C4-2B (cell line): ENCODE results near the gene TBX21.

Source experiments
- H3K27ac ChIP-seq: fragments of 450-650 bp; 2 replicates; pipeline ENCODE4 v1.5.1; 2017
- ZFX ChIP-seq: fragments of 450-650 bp; IDR thresholded peaks from 2 replicates; pipeline ENCODE4 v1.6.1; 2017
- TF ChIP-seq, protein P1 (sequence below): fragments of 450-650 bp; conservative IDR thresholded peaks from 2 replicates; pipeline ENCODE4 v1.5.1; 2017; ENCODE audit warnings: mild to moderate bottlenecking

The TBX21 gene

DNA sequence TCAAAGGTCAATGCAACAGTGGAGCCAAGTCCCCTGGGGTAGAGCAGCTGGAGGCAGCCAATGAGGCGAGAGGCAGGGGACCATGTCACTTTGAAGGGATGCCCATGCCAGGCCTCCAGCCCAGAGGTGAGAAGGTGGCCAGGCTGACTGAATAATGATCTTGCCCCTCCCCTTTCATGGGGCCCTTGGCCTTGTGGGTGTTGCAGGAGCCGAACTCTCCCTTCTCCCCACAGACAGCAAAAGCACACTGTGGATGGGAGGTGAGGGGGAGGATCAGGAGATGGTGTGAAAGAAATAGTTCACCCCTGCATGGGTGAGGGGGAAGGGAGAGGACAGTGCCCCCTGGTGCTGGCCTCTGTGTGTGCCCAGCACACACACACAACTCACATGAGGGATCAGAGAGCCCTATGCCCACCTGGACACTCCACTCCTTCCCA lies 15.8 kb upstream of the TBX21 start:
- TF ChIP-seq, protein P1, sequence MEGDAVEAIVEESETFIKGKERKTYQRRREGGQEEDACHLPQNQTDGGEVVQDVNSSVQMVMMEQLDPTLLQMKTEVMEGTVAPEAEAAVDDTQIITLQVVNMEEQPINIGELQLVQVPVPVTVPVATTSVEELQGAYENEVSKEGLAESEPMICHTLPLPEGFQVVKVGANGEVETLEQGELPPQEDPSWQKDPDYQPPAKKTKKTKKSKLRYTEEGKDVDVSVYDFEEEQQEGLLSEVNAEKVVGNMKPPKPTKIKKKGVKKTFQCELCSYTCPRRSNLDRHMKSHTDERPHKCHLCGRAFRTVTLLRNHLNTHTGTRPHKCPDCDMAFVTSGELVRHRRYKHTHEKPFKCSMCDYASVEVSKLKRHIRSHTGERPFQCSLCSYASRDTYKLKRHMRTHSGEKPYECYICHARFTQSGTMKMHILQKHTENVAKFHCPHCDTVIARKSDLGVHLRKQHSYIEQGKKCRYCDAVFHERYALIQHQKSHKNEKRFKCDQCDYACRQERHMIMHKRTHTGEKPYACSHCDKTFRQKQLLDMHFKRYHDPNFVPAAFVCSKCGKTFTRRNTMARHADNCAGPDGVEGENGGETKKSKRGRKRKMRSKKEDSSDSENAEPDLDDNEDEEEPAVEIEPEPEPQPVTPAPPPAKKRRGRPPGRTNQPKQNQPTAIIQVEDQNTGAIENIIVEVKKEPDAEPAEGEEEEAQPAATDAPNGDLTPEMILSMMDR: no peak
- no peak for TF ChIP-seq ZFX
- H3K27ac ChIP-seq: no peak overlapping the region

GRCh38 chr17:47717979-47718621 lies 14.9 kb upstream of the TBX21 start:
- TF ChIP-seq, protein P1: no peak
- TF ChIP-seq ZFX: no peak
- no peak overlapping the region for H3K27ac ChIP-seq

- H3K27ac ChIP-seq: no peak overlapping the region
- TF ChIP-seq, protein P1: no peak
- TF ChIP-seq ZFX: no peak
These were observed 14.2 kb upstream of the TBX21 start for GRCh38 chr17:47718634-47719405.

DNA sequence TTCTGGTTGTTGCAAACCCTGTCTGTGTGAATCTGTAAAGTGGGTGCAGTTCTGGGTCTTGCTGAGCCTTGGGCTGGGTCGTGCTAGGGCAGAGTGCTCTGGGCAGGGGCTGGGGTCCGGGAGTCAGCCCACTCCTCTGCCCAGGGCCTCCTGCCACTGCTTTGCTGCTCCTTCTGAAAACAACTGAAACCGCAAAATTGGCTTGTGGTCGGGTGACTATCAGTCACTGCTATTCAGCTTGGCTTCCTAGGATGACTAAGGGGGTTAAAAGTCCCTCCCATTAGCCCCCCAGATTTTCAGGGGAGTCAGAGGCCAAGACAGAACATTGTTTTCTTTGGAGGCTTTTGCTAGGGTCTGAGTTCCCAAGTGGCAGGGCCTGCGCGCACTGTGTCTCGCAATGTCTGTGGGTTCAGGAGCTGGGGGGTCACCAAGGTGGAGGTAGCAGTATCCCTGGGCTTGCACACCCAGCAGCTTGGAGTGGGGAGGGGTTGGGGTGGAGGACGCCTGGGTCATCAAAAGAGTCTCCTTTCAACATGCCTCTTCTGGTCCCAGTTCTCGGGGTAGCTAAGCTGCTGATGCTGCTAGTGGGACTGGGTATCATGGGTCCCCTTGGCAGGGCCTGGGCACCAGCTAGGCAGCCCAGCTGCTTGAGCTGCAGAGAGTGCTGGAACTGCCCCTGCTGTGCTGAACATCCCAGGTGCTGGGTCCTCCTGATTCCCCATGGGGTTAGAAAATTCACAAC lies 13.5 kb upstream of the TBX21 start:
- TF ChIP-seq, protein P1: no peak
- no peak for TF ChIP-seq ZFX

DNA sequence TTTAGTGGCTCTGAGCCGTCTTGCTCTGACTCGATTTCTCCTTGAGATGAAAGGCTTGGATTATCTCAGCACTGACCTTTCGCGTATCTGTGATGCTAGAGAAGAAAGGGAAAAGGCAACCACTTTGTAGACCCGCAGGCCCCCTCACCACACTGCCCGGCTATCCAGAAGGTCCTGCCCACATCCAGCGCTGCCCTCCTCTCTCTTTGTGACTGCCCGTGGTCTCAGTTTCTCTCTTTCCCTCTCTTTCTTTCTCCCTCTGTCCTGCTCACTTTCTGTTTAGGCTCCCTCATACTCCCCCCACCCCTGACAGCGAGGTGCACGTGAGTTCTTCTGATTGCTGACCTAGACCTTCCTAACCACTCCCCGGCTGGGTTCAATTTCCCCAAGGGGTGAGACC lies 12.8 kb upstream of the TBX21 start:
- TF ChIP-seq ZFX: no peak
- H3K27ac ChIP-seq: no peak overlapping the region

More for the DNA sequence above, 13.5 kb upstream of the TBX21 start:
- H3K27ac ChIP-seq: no peak overlapping the region

DNA sequence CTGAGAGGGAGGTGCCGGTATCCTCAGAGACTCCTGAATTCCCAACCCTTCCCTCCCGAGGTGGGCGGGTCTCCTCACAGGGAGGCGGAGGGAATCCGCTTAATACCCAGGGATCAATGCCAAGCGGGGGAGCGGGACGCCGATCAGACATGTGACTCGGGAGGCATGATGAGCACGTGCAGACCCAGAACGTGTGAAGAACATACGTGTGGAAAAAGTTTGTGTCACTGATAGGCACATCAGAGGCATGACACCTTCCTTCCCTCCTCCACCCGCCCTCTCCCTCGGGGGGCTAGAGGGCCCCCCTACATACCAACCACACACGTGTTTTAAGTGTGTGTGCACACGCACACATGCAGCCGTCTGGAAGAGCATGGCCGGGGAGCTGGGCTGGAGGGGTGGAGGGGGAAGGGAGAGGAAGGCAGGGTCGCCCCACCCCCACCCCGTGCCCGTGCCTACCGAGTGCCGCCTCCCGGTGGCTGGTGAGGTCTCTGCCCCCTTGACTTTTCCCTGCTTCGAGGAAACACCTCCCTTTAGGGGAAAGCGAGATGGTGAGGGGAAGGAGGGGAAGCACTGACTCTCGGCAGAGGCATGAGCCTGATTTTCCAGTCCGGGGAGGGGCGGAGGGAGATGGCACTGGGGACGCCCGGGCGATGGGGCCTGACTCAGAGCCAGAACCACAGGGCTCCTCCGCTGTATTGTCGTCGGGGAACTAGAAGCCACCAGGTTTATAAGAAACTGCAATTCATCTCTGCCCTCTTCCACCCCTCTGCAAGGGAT lies 12.1 kb upstream of the TBX21 start:
- H3K27ac ChIP-seq: peak overlapping the region; percentile 23
- TF ChIP-seq ZFX: no peak
- TF ChIP-seq, protein P1: no peak; the same call in 1 of the 2 replicates

DNA sequence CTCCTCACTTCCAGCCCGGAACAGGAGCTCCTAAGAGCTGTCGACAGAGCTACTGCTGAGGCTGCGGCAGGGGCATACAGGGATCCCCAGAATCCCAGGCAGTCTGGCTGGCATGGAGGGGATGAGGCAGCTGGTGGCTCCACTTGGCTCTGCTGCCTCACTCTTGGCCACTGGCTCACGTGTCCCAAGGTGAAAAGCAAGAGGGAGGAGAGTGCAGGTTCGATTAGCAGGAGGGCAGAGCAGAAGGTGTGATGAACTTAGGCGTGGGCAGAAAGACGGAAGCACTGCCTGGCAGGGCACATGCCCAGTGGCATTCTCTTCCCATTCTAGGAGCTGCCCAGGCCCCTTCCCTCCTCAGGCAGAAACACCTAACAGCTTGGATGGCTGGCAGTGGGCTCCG lies 11.3 kb upstream of the TBX21 start:
- H3K27ac ChIP-seq: peak overlapping the region; percentile 23
- no peak for TF ChIP-seq ZFX
- TF ChIP-seq, protein P1: no peak
